Natural killer cell (primary cell): ENCODE data around the gene IVD. TPM values are rescaled to one million over a fixed set of nuclear protein-coding genes. Genes with fewer than 3 reads are reported as not detected.

Experiments
- ATAC-seq, 3 donors: fragments of 150-1000 bp in 2 of 3; fragments of 200-7000 bp in 1 of 3; cut with Tn5 transposase; 1 replicate in 1 of 3; 2 replicates in 2 of 3; pipeline ENCODE4 v1.10.0; 2021; ENCODE audit warnings: mild to moderate bottlenecking in 2 of 3, moderate library complexity in 2 of 3
- DNase-seq, 2 donors: peaks; one replicate each; pipeline versions ENCODE4 v3.0.0 to v3.0.0-alpha.2; 2013 to 2021; ENCODE audit warnings: mixed read lengths in 1 of 2
- H3K27ac ChIP-seq: one replicate; pipeline ENCODE4 v1.5.1; 2013; ENCODE audit warnings: mild to moderate bottlenecking, low read length
- H3K27me3 ChIP-seq: one replicate; pipeline ENCODE4 v1.6.1; 2013; ENCODE audit warnings: low read length; ENCODE audit not compliant: control insufficient read depth, insufficient read depth
- H3K36me3 ChIP-seq: one replicate; pipeline ENCODE4 v1.6.1; 2013; ENCODE audit warnings: low read length; ENCODE audit not compliant: control insufficient read depth, insufficient read depth
- H3K4me1 ChIP-seq: one replicate; pipeline ENCODE4 v1.6.1; 2013; ENCODE audit warnings: low read length; ENCODE audit not compliant: control insufficient read depth, insufficient read depth
- H3K4me3 ChIP-seq: one replicate; pipeline ENCODE4 v1.5.1; 2013; ENCODE audit warnings: low read length
- H3K9me3 ChIP-seq: one replicate; pipeline ENCODE4 v1.6.1; 2013; ENCODE audit warnings: low read length; ENCODE audit not compliant: control insufficient read depth, insufficient read depth
- H3K27ac Mint-ChIP-seq, 2 donors: one replicate each; pipeline ENCODE4 v1.8.0; 2022; ENCODE audit warnings: mild to moderate bottlenecking in 2 of 2, mixed read lengths in 2 of 2, moderate library complexity in 1 of 2
- H3K27me3 Mint-ChIP-seq, 2 donors: one replicate each; pipeline ENCODE4 v1.8.0; 2022; ENCODE audit warnings: low read depth in 2 of 2, mixed read lengths in 2 of 2
- H3K36me3 Mint-ChIP-seq: one replicate; pipeline ENCODE4 v1.8.0; 2022; ENCODE audit warnings: mixed read lengths
- H3K4me1 Mint-ChIP-seq, 2 donors: one replicate each; pipeline ENCODE4 v1.8.0; 2022; ENCODE audit warnings: mixed read lengths in 2 of 2
- H3K4me3 Mint-ChIP-seq: one replicate; pipeline ENCODE4 v1.8.0; 2022; ENCODE audit warnings: mild to moderate bottlenecking, moderate library complexity, mixed read lengths
- H3K9me3 Mint-ChIP-seq, 2 donors: one replicate each; pipeline ENCODE4 v1.8.0; 2022; ENCODE audit warnings: mixed read lengths in 2 of 2
- WGBS: methylation state at CpG from one replicate; pipeline ENCODE4 v1.1.7; 2013; ENCODE audit warnings: missing lambda C conversion rate; ENCODE audit not compliant: insufficient coverage; 5-methylcytosine and 5-hydroxymethylcytosine counted together
- intact Hi-C: fragments of 100-400 bp; cut with micrococcal nuclease; formaldehyde crosslinking; loops from one replicate; pipeline ENCODE4 v1.14.2; 2022
- total RNA-seq, 4 donors: library from RNA; stranded (reverse); fragments of 120-200 nt in 1 of 4; gene quantifications; one replicate each; pipeline versions ENCODE4 v1.2.3 to v1.2.4, GENCODE V29; 2013 to 2022
- TF ChIP-seq, protein P1 (sequence below): fragments of 200-600 bp; IDR thresholded peaks from one replicate; pipeline ENCODE4 v1.8.0; 2022; ENCODE audit warnings: antibody characterized with exemption

The IVD gene
- total RNA-seq, 3 donors from 2014 or later (not counting 1 experiment from before 2014, with no cell fraction given), result 56.2 to 76.8 (median 67.3) TPM

DNA sequence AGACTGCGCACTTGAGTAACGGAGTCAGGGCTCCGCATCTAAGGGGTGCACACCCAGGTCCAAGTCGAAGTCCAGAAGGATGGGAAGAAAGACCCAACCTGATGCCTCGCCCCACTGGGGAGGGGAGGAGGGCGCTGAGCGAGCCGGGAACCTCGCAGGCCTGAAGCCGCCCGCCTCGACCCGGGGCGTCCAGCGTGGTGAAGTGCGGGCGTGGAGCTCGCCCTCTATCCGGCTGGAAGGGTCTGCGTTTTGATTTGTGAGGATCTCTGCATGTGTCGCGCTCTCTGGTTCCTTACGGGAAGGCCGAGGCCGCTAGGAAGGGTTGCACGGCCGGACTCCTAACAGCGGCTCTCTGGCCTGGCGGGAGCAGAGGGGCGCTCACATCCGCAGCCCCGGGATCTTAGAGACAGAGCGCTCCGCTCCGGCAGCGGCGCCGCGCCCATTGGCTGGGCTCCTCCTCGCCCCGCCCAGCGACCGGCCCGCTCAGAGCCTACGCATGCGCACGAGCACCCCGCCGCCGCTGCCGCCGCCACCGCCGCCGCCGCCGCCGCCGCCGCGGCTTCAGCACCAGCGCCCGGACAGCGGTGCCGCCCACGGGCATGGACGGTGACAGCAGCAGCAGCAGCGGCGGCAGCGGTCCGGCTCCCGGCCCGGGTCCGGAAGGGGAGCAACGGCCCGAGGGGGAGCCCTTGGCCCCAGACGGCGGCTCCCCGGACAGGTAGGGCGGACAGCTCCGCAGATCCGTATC, 47.7 kb upstream of the IVD start, which contains the start of gene DISP2:
Gene DISP2 (plus strand): TSS at position 497 of the 748 bp plus-strand sequence. CDS start 103 bp downstream, at position 600.
- H3K27me3 ChIP-seq, result no peaks in the 10 kb centered on the region
- WGBS, result 4% methylated on average over 82 of the region's 82 CpGs
- peak within 1 kb of the TSS; percentile 85 for H3K4me3 Mint-ChIP-seq
- no peaks in the 10 kb centered on the region for H3K36me3 Mint-ChIP-seq
- H3K9me3 Mint-ChIP-seq, result no peaks in the 10 kb centered on the region
- DNase-seq (peak; percentile 88 to 94), ATAC-seq (peak; percentile 87 to 94 (median 93))
- H3K27ac ChIP-seq, result no peak within 1 kb of the TSS
- H3K4me1 Mint-ChIP-seq, result peaks cover 11 to 27% of the 10 kb centered on the region in 2 donors
- H3K4me3 ChIP-seq, result peak within 1 kb of the TSS; percentile 54
- H3K9me3 ChIP-seq, result no peaks in the 10 kb centered on the region
- TF ChIP-seq, protein P1, sequence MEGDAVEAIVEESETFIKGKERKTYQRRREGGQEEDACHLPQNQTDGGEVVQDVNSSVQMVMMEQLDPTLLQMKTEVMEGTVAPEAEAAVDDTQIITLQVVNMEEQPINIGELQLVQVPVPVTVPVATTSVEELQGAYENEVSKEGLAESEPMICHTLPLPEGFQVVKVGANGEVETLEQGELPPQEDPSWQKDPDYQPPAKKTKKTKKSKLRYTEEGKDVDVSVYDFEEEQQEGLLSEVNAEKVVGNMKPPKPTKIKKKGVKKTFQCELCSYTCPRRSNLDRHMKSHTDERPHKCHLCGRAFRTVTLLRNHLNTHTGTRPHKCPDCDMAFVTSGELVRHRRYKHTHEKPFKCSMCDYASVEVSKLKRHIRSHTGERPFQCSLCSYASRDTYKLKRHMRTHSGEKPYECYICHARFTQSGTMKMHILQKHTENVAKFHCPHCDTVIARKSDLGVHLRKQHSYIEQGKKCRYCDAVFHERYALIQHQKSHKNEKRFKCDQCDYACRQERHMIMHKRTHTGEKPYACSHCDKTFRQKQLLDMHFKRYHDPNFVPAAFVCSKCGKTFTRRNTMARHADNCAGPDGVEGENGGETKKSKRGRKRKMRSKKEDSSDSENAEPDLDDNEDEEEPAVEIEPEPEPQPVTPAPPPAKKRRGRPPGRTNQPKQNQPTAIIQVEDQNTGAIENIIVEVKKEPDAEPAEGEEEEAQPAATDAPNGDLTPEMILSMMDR, result no peak
- peak within 1 kb of the TSS; percentile 23 to 75 for H3K27ac Mint-ChIP-seq
- H3K36me3 ChIP-seq, result no peaks in the 10 kb centered on the region
- intact Hi-C loops, result loop anchor here (1.0 kb wide), 3 partner anchors 10 to 47 kb away; partner anchors contain the start of genes INAFM2 and IVD
- H3K4me1 ChIP-seq, result peaks cover 18% of the 10 kb centered on the region
- H3K27me3 Mint-ChIP-seq, result peaks cover 0 to 9% of the 10 kb centered on the region in 2 donors

GRCh38 chr15:40358471-40359353, 46.9 kb upstream of the IVD start:
- intact Hi-C loops, result loop anchor here (1.0 kb wide), 2 partner anchors 10 to 35 kb away; partner anchors contain the start of gene INAFM2
- H3K27me3 ChIP-seq, result no peaks in the 10 kb centered on the region
- peak overlapping the region; percentile 23 to 75 for H3K27ac Mint-ChIP-seq
- H3K4me3 ChIP-seq, result peak overlapping the region; percentile 54
- ATAC-seq (peak in 2 of 3 donors; percentile 16 to 31), DNase-seq (peak in 1 of 2 donors; percentile 59)
- 10% methylated on average over 30 of the region's 31 CpGs for WGBS
- H3K9me3 Mint-ChIP-seq, result no peaks in the 10 kb centered on the region
- H3K4me1 Mint-ChIP-seq, result peaks cover 11 to 27% of the 10 kb centered on the region in 2 donors
- peak overlapping the region; percentile 85 for H3K4me3 Mint-ChIP-seq
- peaks cover 0 to 9% of the 10 kb centered on the region in 2 donors for H3K27me3 Mint-ChIP-seq
- H3K27ac ChIP-seq, result no peak overlapping the region
- H3K36me3 Mint-ChIP-seq, result no peaks in the 10 kb centered on the region
- TF ChIP-seq, protein P1, result no peak
- H3K9me3 ChIP-seq, result no peaks in the 10 kb centered on the region
- H3K4me1 ChIP-seq, result peaks cover 18% of the 10 kb centered on the region
- H3K36me3 ChIP-seq, result no peaks in the 10 kb centered on the region

DNA sequence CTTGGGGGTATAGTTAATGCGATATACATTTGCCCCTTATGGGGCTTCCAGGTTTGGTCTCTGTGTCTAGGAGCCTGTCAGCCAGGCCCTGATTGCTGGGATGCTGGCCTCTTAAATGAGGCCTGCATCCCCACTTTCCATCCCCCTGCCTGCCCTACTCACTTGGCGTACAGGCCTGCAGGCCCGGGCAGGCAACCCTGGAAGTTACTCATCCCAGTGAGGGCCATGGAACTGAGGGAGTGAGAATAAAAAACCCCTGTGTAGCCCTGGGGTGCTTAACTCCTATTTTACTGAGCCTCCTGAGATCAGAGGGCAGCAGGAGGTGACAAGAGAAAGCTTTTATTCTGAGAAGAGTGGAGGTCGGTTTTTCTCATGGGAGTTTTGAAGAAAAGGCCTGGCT, 45.6 kb upstream of the IVD start:
- H3K27ac ChIP-seq, result no peak overlapping the region
- intact Hi-C loops, result no loop called here
- H3K27me3 ChIP-seq, result no peaks in the 10 kb centered on the region
- ATAC-seq, result no peak
- no peak overlapping the region for H3K27ac Mint-ChIP-seq
- H3K9me3 Mint-ChIP-seq, result no peaks in the 10 kb centered on the region
- peaks cover 11 to 28% of the 10 kb centered on the region in 2 donors for H3K4me1 Mint-ChIP-seq
- DNase-seq, result no peak
- H3K9me3 ChIP-seq, result no peaks in the 10 kb centered on the region
- H3K4me3 Mint-ChIP-seq, result no peak overlapping the region
- peaks cover 18% of the 10 kb centered on the region for H3K4me1 ChIP-seq
- peaks cover 0 to 5% of the 10 kb centered on the region in 2 donors for H3K27me3 Mint-ChIP-seq
- TF ChIP-seq, protein P1, result no peak
- 88% methylated on average over 4 of the region's 4 CpGs for WGBS
- H3K4me3 ChIP-seq, result no peak overlapping the region
- H3K36me3 Mint-ChIP-seq, result no peaks in the 10 kb centered on the region
- H3K36me3 ChIP-seq, result no peaks in the 10 kb centered on the region
